OCI-LY1 (cell line): ENCODE data around the gene USP48.
A peak's percentile ranks its signal among the peaks of the same experiment; 100 is the strongest.

Source experiments
- H2AFZ ChIP-seq: fragments of 200-600 bp; sonication (generic), shearing (Covaris generic); 2 replicates; pipeline ENCODE4 v1.6.0; 2014; ENCODE audit warnings: antibody characterized with exemption, mild to moderate bottlenecking, low read length
- H3F3A ChIP-seq: fragments of 200-600 bp; sonication (generic), shearing (Covaris generic); 2 replicates; pipeline ENCODE4 v1.6.0; 2014; ENCODE audit warnings: mild to moderate bottlenecking, antibody characterized with exemption, low read length, moderate library complexity; ENCODE audit not compliant: insufficient read depth
- H3K27ac ChIP-seq: fragments of 200-600 bp; sonication (generic); 2 replicates; pipeline ENCODE4 v1.5.1; 2014; ENCODE audit warnings: low read length, mixed run types, mild to moderate bottlenecking, low read depth; ENCODE audit not compliant: poor library complexity, severe bottlenecking
- H3K27me3 ChIP-seq: fragments of 200-600 bp; sonication (generic); 2 replicates; pipeline ENCODE4 v1.6.0; 2014; ENCODE audit warnings: antibody characterized with exemption, mild to moderate bottlenecking, low read length, moderate library complexity; ENCODE audit not compliant: insufficient read depth
- H3K36me3 ChIP-seq: fragments of 200-600 bp; sonication (generic); 2 replicates; pipeline ENCODE4 v1.6.1; 2014; ENCODE audit warnings: mild to moderate bottlenecking, antibody characterized with exemption, low read length, moderate library complexity, mixed read lengths; ENCODE audit not compliant: insufficient read depth
- H3K4me1 ChIP-seq: fragments of 200-600 bp; sonication (generic); 2 replicates; pipeline ENCODE4 v1.5.1; 2014; ENCODE audit warnings: mild to moderate bottlenecking, low read length, moderate library complexity; ENCODE audit not compliant: insufficient read depth, severe bottlenecking
- H3K4me2 ChIP-seq: fragments of 200-600 bp; sonication (generic), shearing (Covaris generic); 2 replicates; pipeline ENCODE4 v1.6.1; 2014; ENCODE audit warnings: low read length
- H3K4me3 ChIP-seq: fragments of 200-600 bp; sonication (generic); 2 replicates; pipeline ENCODE4 v1.5.1; 2014; ENCODE audit warnings: low read length, low read depth, mild to moderate bottlenecking, mixed read lengths; ENCODE audit not compliant: poor library complexity, severe bottlenecking
- H3K79me2 ChIP-seq: fragments of 200-600 bp; shearing (Covaris generic); 2 replicates; pipeline ENCODE4 v1.6.1; 2016; ENCODE audit warnings: mixed run types, low read length, mixed read lengths; ENCODE audit not compliant: insufficient read depth
- H3K9ac ChIP-seq: fragments of 200-600 bp; sonication (generic), shearing (Covaris generic); 2 replicates; pipeline ENCODE4 v1.6.1; 2014; ENCODE audit warnings: mild to moderate bottlenecking, low read length, mixed read lengths
- H3K9me2 ChIP-seq: fragments of 200-600 bp; sonication (generic), shearing (Covaris generic); 2 replicates; pipeline ENCODE4 v1.6.1; 2014; ENCODE audit warnings: low read depth, mild to moderate bottlenecking, low read length, mixed read lengths
- H3K9me3 ChIP-seq: fragments of 200-600 bp; shearing (Covaris generic); 2 replicates; pipeline ENCODE4 v1.6.1; 2014; ENCODE audit warnings: low read length, mixed read lengths
- H4K20me1 ChIP-seq: fragments of 200-600 bp; sonication (generic), shearing (Covaris generic); 2 replicates; pipeline ENCODE4 v1.6.0; 2016; ENCODE audit warnings: mild to moderate bottlenecking, low read length; ENCODE audit not compliant: insufficient read depth
- EZH2 ChIP-seq: fragments of 200-600 bp; sonication (generic), shearing (Covaris generic); IDR thresholded peaks from 2 replicates; pipeline ENCODE4 v1.8.0; 2017; ENCODE audit warnings: borderline replicate concordance, mixed run types, mild to moderate bottlenecking, antibody characterized with exemption, low read length, moderate library complexity, mixed read lengths
- TF ChIP-seq, protein P1 (sequence below): fragments of 200-600 bp; sonication (generic), shearing (Covaris generic); IDR thresholded peaks from 2 replicates; pipeline ENCODE4 v1.5.1; 2017; ENCODE audit warnings: mild to moderate bottlenecking, antibody characterized with exemption, low read length, moderate library complexity, mixed read lengths

The USP48 gene

DNA sequence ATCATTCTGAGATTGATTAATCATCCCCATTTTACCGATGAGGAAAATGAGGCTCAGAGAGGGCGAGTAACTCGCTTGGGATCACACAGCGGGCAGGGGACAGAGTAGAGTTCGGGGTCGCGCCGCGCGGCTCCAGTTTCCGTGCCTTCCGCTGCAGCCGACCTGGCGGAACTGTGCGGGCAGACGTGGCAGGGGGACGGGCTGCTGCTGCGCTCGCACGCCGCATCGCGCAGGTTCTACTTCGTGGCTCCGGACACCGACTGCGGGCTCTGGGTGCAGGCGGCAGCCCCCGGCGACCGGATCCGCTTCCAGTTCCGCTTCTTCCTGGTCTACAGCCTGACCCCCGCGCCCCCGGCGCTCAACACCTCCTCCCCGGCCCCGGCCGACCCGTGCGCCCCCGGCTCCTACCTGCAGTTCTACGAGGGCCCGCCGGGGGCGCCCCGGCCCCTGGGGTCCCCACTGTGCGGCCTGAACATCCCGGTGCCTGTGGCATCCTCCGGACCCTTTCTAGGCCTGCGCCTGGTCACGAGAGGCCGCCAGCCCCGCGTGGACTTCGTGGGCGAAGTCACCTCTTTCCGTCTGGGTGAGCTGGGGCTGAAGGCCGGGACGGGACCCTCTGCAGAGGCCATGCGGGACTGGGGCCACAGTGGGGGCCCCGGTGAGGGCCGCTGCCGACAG, 31.4 kb upstream of the USP48 start:
- H2AFZ ChIP-seq, result 0 out of 2 replicates have a peak overlapping the region, but pooled peaks have one; percentile 1
- H3K9me2 ChIP-seq, result no peaks in the 10 kb centered on the region
- H4K20me1 ChIP-seq, result no peaks in the 10 kb centered on the region
- no peaks in the 10 kb centered on the region for H3K79me2 ChIP-seq
- peak overlapping the region; percentile 56 for H3K4me2 ChIP-seq
- peak overlapping the region; percentile 52 for H3K4me3 ChIP-seq
- H3K36me3 ChIP-seq, result no peaks in the 10 kb centered on the region
- peaks cover 14% of the 10 kb centered on the region for H3K4me1 ChIP-seq
- no peaks in the 10 kb centered on the region for H3F3A ChIP-seq
- no peaks in the 10 kb centered on the region; the same call in 1 of the 2 replicates for H3K27me3 ChIP-seq
- H3K9ac ChIP-seq, result peak overlapping the region; percentile 38; the same call in 1 of the 2 replicates
- H3K27ac ChIP-seq, result no peak overlapping the region
- no peak for TF ChIP-seq EZH2
- TF ChIP-seq, protein P1, sequence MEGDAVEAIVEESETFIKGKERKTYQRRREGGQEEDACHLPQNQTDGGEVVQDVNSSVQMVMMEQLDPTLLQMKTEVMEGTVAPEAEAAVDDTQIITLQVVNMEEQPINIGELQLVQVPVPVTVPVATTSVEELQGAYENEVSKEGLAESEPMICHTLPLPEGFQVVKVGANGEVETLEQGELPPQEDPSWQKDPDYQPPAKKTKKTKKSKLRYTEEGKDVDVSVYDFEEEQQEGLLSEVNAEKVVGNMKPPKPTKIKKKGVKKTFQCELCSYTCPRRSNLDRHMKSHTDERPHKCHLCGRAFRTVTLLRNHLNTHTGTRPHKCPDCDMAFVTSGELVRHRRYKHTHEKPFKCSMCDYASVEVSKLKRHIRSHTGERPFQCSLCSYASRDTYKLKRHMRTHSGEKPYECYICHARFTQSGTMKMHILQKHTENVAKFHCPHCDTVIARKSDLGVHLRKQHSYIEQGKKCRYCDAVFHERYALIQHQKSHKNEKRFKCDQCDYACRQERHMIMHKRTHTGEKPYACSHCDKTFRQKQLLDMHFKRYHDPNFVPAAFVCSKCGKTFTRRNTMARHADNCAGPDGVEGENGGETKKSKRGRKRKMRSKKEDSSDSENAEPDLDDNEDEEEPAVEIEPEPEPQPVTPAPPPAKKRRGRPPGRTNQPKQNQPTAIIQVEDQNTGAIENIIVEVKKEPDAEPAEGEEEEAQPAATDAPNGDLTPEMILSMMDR, result peak; percentile 79
- H3K9me3 ChIP-seq, result no peaks in the 10 kb centered on the region

- Histone ChIP-seq H3K4me1 (peaks cover 14% of the 10 kb centered on the region), H3K27me3 (no peaks in the 10 kb centered on the region; the same call in 1 of the 2 replicates), H3K9me3 (no peaks in the 10 kb centered on the region), H3K4me3 (no peak overlapping the region), H3F3A (no peaks in the 10 kb centered on the region), H3K9ac (no peak overlapping the region), H3K79me2 (no peaks in the 10 kb centered on the region), H4K20me1 (no peaks in the 10 kb centered on the region), H3K4me2 (no peak overlapping the region), H3K9me2 (no peaks in the 10 kb centered on the region), H3K36me3 (no peaks in the 10 kb centered on the region), H3K27ac (no peak overlapping the region), H2AFZ (no peak overlapping the region)
- TF ChIP-seq, protein P1, result no peak
- no peak for TF ChIP-seq EZH2
These were observed 30.6 kb upstream of the USP48 start for GRCh38 chr1:21813542-21813941.

- no peaks in the 10 kb centered on the region for H3F3A ChIP-seq
- H3K27ac ChIP-seq, result no peak within 1 kb of the TSS
- no peaks in the 10 kb centered on the region for H3K9me3 ChIP-seq
- TF ChIP-seq EZH2, result no peak
- TF ChIP-seq, protein P1, result no peak
- no peak within 1 kb of the TSS for H3K4me3 ChIP-seq
- H3K79me2 ChIP-seq, result no peaks in the 10 kb centered on the region
- H3K9ac ChIP-seq, result no peak within 1 kb of the TSS
- H3K4me2 ChIP-seq, result no peak within 1 kb of the TSS
- peaks cover 14% of the 10 kb centered on the region for H3K4me1 ChIP-seq
- H2AFZ ChIP-seq, result no peak within 1 kb of the TSS
- no peaks in the 10 kb centered on the region; the same call in 1 of the 2 replicates for H3K27me3 ChIP-seq
- H4K20me1 ChIP-seq, result no peaks in the 10 kb centered on the region
- no peaks in the 10 kb centered on the region for H3K9me2 ChIP-seq
- no peaks in the 10 kb centered on the region for H3K36me3 ChIP-seq
These were observed 28.9 kb upstream of the USP48 start, which contains the start of gene LDLRAD2 for GRCh38 chr1:21811875-21812305. LDLRAD2 (plus strand) TSS chr1:21812265; CDS start chr1:21812452, 187 bp downstream.
